ENCODE results near the gene GAPT.
"Not testable (repeated sequence)": the region's sequence is repeated elsewhere in the genome, so short reads cannot be mapped to it uniquely, and the experiment has no call there.

GAPT gene

GRCh38 chr5:58505971-58506640 lies 14.9 kb downstream of the GAPT start:
- DNase-seq, result no peak

GRCh38 chr5:58507715-58508114 lies 16.5 kb downstream of the GAPT start:
- no peak for DNase-seq

GRCh38 chr5:58517198-58517597 lies 26.0 kb downstream of the GAPT start:
- DNase-seq, result no peak

GRCh38 chr5:58523956-58524355 lies 32.7 kb downstream of the GAPT start:
- no peak for DNase-seq

- no peak for DNase-seq
These were observed 33.3 kb downstream of the GAPT start for GRCh38 chr5:58524571-58524970.

- no peak for DNase-seq
These were observed 39.8 kb downstream of the GAPT start for GRCh38 chr5:58530942-58531490.

- DNase-seq, result not testable (repeated sequence)
These were observed 50.7 kb downstream of the GAPT start for GRCh38 chr5:58541935-58542334.

GRCh38 chr5:58542709-58543108 lies 51.5 kb downstream of the GAPT start:
- DNase-seq, result no peak

GRCh38 chr5:58543723-58544122 lies 52.5 kb downstream of the GAPT start:
- no peak for DNase-seq

- no peak for DNase-seq
These were observed 53.0 kb downstream of the GAPT start for GRCh38 chr5:58544195-58544594.

GRCh38 chr5:58544926-58545325 lies 53.7 kb downstream of the GAPT start:
- DNase-seq, result no peak

- no peak for DNase-seq
These were observed 54.7 kb downstream of the GAPT start for GRCh38 chr5:58545912-58546311.
